Glutamatergic neuron (in vitro differentiated cells): ENCODE data around the gene DUSP23. TPM values are rescaled to one million over a fixed set of nuclear protein-coding genes. Genes with fewer than 3 reads are reported as not detected.

Experiments used
- DNase-seq: peaks from one replicate; pipeline ENCODE4 v3.0.0; 2022
- H3K27ac Mint-ChIP-seq: one replicate; pipeline ENCODE4 v1.8.0; 2020; ENCODE audit warnings: mild to moderate bottlenecking, mixed read lengths, inconsistent platforms; ENCODE audit not compliant: unreplicated experiment
- H3K27me3 Mint-ChIP-seq: one replicate; pipeline ENCODE4 v1.8.0; 2020; ENCODE audit warnings: mild to moderate bottlenecking, moderate library complexity, mixed read lengths, inconsistent platforms; ENCODE audit not compliant: unreplicated experiment
- H3K36me3 Mint-ChIP-seq: one replicate; pipeline ENCODE4 v1.8.0; 2020; ENCODE audit warnings: mild to moderate bottlenecking, mixed read lengths, inconsistent platforms; ENCODE audit not compliant: unreplicated experiment
- H3K4me1 Mint-ChIP-seq: one replicate; pipeline ENCODE4 v1.8.0; 2020; ENCODE audit warnings: mild to moderate bottlenecking, low read depth, mixed read lengths, inconsistent platforms; ENCODE audit not compliant: unreplicated experiment
- H3K4me3 Mint-ChIP-seq: one replicate; pipeline ENCODE4 v1.8.0; 2020; ENCODE audit warnings: mild to moderate bottlenecking, mixed read lengths, inconsistent platforms; ENCODE audit not compliant: unreplicated experiment
- H3K9me3 Mint-ChIP-seq: one replicate; pipeline ENCODE4 v1.8.0; 2020; ENCODE audit warnings: mild to moderate bottlenecking, moderate library complexity, mixed read lengths, inconsistent platforms; ENCODE audit not compliant: unreplicated experiment
- total RNA-seq: library from RNA; stranded (reverse); fragmentation: NEBNext Ultra II Directional; extraction: Animal tissue kit (Norgen Biotek cat#: 25700); gene quantifications from one replicate; pipeline ENCODE4 v1.2.1, GENCODE V29; 2021; ENCODE audit not compliant: unreplicated experiment
- TF ChIP-seq, protein P1 (sequence below): fragments of 200-600 bp; sonication (generic); IDR thresholded peaks from one replicate; pipeline ENCODE4 v1.5.0; 2021; ENCODE audit not compliant: partially characterized antibody, unreplicated experiment

DUSP23 gene
- total RNA-seq, 1 donor from 2014 or later = 11.6 TPM

- DNase-seq = no peak
- H3K4me1 Mint-ChIP-seq = peaks cover 18% of the 10 kb centered on the region
- no peak overlapping the region for H3K4me3 Mint-ChIP-seq
- peaks cover 12% of the 10 kb centered on the region for H3K27me3 Mint-ChIP-seq
- TF ChIP-seq, protein P1, sequence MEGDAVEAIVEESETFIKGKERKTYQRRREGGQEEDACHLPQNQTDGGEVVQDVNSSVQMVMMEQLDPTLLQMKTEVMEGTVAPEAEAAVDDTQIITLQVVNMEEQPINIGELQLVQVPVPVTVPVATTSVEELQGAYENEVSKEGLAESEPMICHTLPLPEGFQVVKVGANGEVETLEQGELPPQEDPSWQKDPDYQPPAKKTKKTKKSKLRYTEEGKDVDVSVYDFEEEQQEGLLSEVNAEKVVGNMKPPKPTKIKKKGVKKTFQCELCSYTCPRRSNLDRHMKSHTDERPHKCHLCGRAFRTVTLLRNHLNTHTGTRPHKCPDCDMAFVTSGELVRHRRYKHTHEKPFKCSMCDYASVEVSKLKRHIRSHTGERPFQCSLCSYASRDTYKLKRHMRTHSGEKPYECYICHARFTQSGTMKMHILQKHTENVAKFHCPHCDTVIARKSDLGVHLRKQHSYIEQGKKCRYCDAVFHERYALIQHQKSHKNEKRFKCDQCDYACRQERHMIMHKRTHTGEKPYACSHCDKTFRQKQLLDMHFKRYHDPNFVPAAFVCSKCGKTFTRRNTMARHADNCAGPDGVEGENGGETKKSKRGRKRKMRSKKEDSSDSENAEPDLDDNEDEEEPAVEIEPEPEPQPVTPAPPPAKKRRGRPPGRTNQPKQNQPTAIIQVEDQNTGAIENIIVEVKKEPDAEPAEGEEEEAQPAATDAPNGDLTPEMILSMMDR = no peak
- H3K9me3 Mint-ChIP-seq = peaks cover 9% of the 10 kb centered on the region
- no peaks in the 10 kb centered on the region for H3K36me3 Mint-ChIP-seq
- H3K27ac Mint-ChIP-seq = no peak overlapping the region
Measured at GRCh38 chr1:159828581-159829272, 48.0 kb downstream of the DUSP23 start.

DNA sequence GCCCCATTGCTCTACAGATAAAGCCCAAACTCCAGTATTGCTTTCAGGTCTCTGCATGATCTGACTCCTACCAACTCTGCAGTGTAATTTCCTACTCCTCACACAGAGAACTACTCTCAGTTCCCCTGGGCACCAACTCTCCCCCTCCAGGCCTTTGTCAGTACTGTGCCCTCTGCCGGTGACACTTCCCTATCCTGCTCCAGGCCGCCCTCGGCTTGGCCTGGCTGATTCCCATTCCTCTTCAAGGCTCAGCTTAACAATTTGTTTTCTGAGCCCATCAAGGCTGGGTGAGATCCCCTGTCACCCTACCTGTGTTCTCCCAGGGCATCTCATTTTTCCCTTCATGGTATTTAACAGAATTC is 48.5 kb downstream of the DUSP23 start:
- H3K9me3 Mint-ChIP-seq = peaks cover 8% of the 10 kb centered on the region
- H3K4me3 Mint-ChIP-seq = no peak overlapping the region
- H3K4me1 Mint-ChIP-seq = peaks cover 18% of the 10 kb centered on the region
- peaks cover 7% of the 10 kb centered on the region for H3K27me3 Mint-ChIP-seq
- H3K36me3 Mint-ChIP-seq = no peaks in the 10 kb centered on the region
- no peak overlapping the region for H3K27ac Mint-ChIP-seq
- DNase-seq = peak; percentile 67
- TF ChIP-seq, protein P1 = peak; percentile 56

DNA sequence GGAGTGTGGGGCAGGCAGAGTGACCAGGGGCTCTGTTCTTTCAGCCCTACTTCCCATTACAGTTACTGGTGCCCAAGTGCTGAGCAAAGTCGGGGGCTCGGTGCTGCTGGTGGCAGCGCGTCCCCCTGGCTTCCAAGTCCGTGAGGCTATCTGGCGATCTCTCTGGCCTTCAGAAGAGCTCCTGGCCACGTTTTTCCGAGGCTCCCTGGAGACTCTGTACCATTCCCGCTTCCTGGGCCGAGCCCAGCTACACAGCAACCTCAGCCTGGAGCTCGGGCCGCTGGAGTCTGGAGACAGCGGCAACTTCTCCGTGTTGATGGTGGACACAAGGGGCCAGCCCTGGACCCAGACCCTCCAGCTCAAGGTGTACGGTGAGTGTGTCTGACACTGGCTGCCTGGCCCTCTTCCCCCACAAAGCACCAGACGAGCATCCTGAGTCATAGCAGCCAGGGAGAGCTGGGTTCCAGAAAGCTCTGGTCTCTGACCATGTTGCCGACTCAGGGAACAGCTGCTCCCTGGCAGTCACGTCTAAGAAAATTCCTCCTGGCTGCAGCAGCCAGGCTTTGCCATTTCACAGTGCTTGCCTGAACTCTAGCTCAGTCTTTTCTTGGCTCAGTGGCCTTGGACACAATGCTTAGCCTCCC is 49.2 kb downstream of the DUSP23 start:
- Mint-ChIP-seq H3K4me3 (no peak overlapping the region), H3K4me1 (peaks cover 15% of the 10 kb centered on the region), H3K9me3 (peaks cover 6% of the 10 kb centered on the region), H3K27me3 (peaks cover 5% of the 10 kb centered on the region), H3K36me3 (no peaks in the 10 kb centered on the region), H3K27ac (no peak overlapping the region)
- no peak for DNase-seq
- TF ChIP-seq, protein P1 = no peak

DNA sequence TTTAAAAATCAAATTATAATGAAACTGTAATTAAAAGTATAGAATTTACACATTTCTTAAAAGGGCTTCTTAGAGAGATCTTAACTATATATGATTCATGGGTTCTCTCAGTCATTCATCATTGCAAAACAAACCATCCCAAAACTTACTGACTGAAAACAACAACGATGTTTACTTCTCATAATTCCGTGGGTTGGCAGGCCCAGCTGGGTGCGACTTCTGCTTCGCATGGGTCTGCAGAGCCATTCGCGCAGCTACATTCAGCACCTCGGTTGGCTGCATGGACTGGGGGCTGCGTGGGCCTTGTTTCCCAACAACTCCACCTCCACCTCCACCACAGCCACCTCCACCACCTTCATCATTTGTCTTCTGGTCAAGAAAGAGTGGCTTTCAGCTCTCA is 50.0 kb downstream of the DUSP23 start:
- peaks cover 5% of the 10 kb centered on the region for H3K27me3 Mint-ChIP-seq
- no peak overlapping the region for H3K27ac Mint-ChIP-seq
- no peak overlapping the region for H3K4me3 Mint-ChIP-seq
- peaks cover 3% of the 10 kb centered on the region for H3K9me3 Mint-ChIP-seq
- peaks cover 12% of the 10 kb centered on the region for H3K4me1 Mint-ChIP-seq
- TF ChIP-seq, protein P1 = no peak
- DNase-seq = no peak
- H3K36me3 Mint-ChIP-seq = no peaks in the 10 kb centered on the region
